Keratinocyte (primary cell): ENCODE measurements around the gene ADAMTS2. TPM values are rescaled to one million over a fixed set of nuclear protein-coding genes. Genes with fewer than 3 reads are reported as not detected.

Experiments used
- DNase-seq: peaks from one replicate; pipeline ENCODE4 v3.0.0-alpha.2; 2011; ENCODE audit warnings: low read depth, missing footprints, low spot score
- FAIRE-seq: peaks from 2 replicates; lab custom pipeline; 2011; peaks lifted over from hg19 to GRCh38; lab: Jason Lieb, UNC
- H2AFZ ChIP-seq: 2 replicates; pipeline ENCODE4 v1.6.0; 2012; ENCODE audit warnings: low read length, control low read depth, inconsistent platforms; ENCODE audit not compliant: control insufficient read depth
- H3K27ac ChIP-seq: 2 replicates; pipeline ENCODE4 v1.5.1; 2011; ENCODE audit warnings: low read length; ENCODE audit not compliant: control insufficient read depth, insufficient read depth
- H3K27me3 ChIP-seq: 3 replicates; pipeline ENCODE4 v1.6.0; 2011; ENCODE audit warnings: low read length; ENCODE audit not compliant: control insufficient read depth, insufficient read depth; ENCODE audit errors: extremely low read depth
- H3K36me3 ChIP-seq, 2 experiments: 2 replicates in 1 of 2; 3 replicates in 1 of 2; pipeline ENCODE4 v1.5.1; 2011; ENCODE audit warnings: low read length in 2 of 2, mild to moderate bottlenecking in 1 of 2; ENCODE audit not compliant: control insufficient read depth in 2 of 2, insufficient read depth in 2 of 2; ENCODE audit errors: extremely low read depth in 1 of 2
- H3K4me1 ChIP-seq: 3 replicates; pipeline ENCODE4 v1.5.1; 2011; ENCODE audit warnings: low read length; ENCODE audit not compliant: control insufficient read depth, insufficient read depth; ENCODE audit errors: extremely low read depth
- H3K4me2 ChIP-seq: 3 replicates; pipeline ENCODE4 v1.6.0; 2011; ENCODE audit warnings: low read depth, low read length; ENCODE audit not compliant: control insufficient read depth, insufficient read depth; ENCODE audit errors: extremely low read depth
- H3K4me3 ChIP-seq, 3 experiments: fragments of 200-600 bp in 1 of 3; sonication (generic) in 1 of 3; 2 replicates in 2 of 3; 3 replicates in 1 of 3; pipeline ENCODE4 v1.5.1; 2011 to 2016; ENCODE audit warnings: low read length in 3 of 3, mild to moderate bottlenecking in 3 of 3, control low read depth in 2 of 3, inconsistent platforms in 1 of 3, low read depth in 1 of 3, mixed read lengths in 1 of 3, mixed run types in 1 of 3, moderate library complexity in 1 of 3; ENCODE audit not compliant: control insufficient read depth in 2 of 3, insufficient read depth in 2 of 3; ENCODE audit errors: extremely low read depth in 1 of 3
- H3K79me2 ChIP-seq: 2 replicates; pipeline ENCODE4 v1.6.0; 2012; ENCODE audit warnings: low read length; ENCODE audit not compliant: control insufficient read depth, insufficient read depth
- H3K9ac ChIP-seq: 3 replicates; pipeline ENCODE4 v1.6.0; 2011; ENCODE audit warnings: low read length; ENCODE audit not compliant: control insufficient read depth, insufficient read depth; ENCODE audit errors: extremely low read depth
- H3K9me1 ChIP-seq: 3 replicates; pipeline ENCODE4 v1.6.0; 2011; ENCODE audit warnings: low read length; ENCODE audit not compliant: control insufficient read depth, insufficient read depth; ENCODE audit errors: extremely low read depth
- H3K9me3 ChIP-seq: 2 replicates; pipeline ENCODE4 v1.5.1; 2012; ENCODE audit warnings: low read depth, low read length; ENCODE audit not compliant: control insufficient read depth
- H4K20me1 ChIP-seq: 3 replicates; pipeline ENCODE4 v1.6.0; 2011; ENCODE audit warnings: low read length; ENCODE audit not compliant: control insufficient read depth, insufficient read depth; ENCODE audit errors: extremely low read depth
- CTCF ChIP-seq, 3 experiments: IDR thresholded peaks in 1 of 3; conservative IDR thresholded peaks in 1 of 3; optimal IDR thresholded peaks in 1 of 3; 2 replicates in 2 of 3; 3 replicates in 1 of 3; pipeline versions ENCODE3 to v1.5.1; 2011; ENCODE audit warnings: low read length in 3 of 3, mild to moderate bottlenecking in 3 of 3, moderate library complexity in 2 of 3, control low read depth in 1 of 3, inconsistent platforms in 1 of 3; ENCODE audit not compliant: insufficient read depth in 2 of 3; ENCODE audit errors: extremely low read depth in 1 of 3
- EZH2 ChIP-seq: IDR thresholded peaks from one replicate; pipeline ENCODE4 v1.6.1; 2012; ENCODE audit warnings: inconsistent platforms, mild to moderate bottlenecking, low read length, moderate library complexity
- dilution Hi-C: fragments of 300-500 bp; cut with MboI; formaldehyde crosslinking; loops from one replicate; pipeline ENCODE4 v1.7.0; 2020; ENCODE audit warnings: low sequenced_read_pairs; ENCODE audit not compliant: extremely low pct_ligation_motif_present
- polyA plus RNA-seq, 5 experiments: library from polyadenylated mRNA; depleted of rRNA in 3 of 5; stranded (reverse) in 3 of 5; stranded (forward) in 1 of 5; unstranded in 1 of 5; fragments of >200 nt; gene quantifications; 1 replicate in 1 of 5; 2 replicates in 3 of 5; 3 replicates in 1 of 5; pipeline versions ENCODE4 v1.2.1 to v1.2.3, GENCODE V29; 2011 to 2012; ENCODE audit warnings: missing spikeins in 2 of 5, low read depth in 1 of 5, low replicate concordance in 1 of 5

The ADAMTS2 gene
- polyA plus RNA-seq, 1 donor (not counting 4 experiments of a cell fraction or from before 2014, with no cell fraction given) = not detected

- Histone ChIP-seq H3K9me3 (peaks cover 9% of the 10 kb centered on the region), H2AFZ (no peak overlapping the region), H3K27me3 (no peaks in the 10 kb centered on the region), H3K79me2 (no peaks in the 10 kb centered on the region), H4K20me1 (no peaks in the 10 kb centered on the region), H3K9me1 (no peaks in the 10 kb centered on the region), H3K4me1 (no peaks in the 10 kb centered on the region), H3K27ac (no peak overlapping the region), H3K4me2 (no peak overlapping the region), H3K36me3 (no peaks in the 10 kb centered on the region), H3K9ac (no peak overlapping the region), H3K4me3 (no peak overlapping the region)
- DNase-seq (no peak), FAIRE-seq (no peak)
- dilution Hi-C loops = no loop called here
- TF ChIP-seq EZH2 = no peak
These were observed 230.5 kb downstream of the ADAMTS2 start for GRCh38 chr5:179114756-179115155.

- dilution Hi-C loops = no loop called here
- TF ChIP-seq EZH2 (no peak), CTCF (optimal IDR thresholded peaks at IDR 0.05 in 1 of 3, IDR thresholded peaks at IDR 0.05 in 1 of 3, conservative IDR thresholded peaks at IDR 0.05 in 1 of 3; ENCODE audit: extremely low read depth in 1 of 3, insufficient read depth in 2 of 3, low read length in 3 of 3) (no peak)
- no peak overlapping the region for H3K4me3 ChIP-seq
- H3K9me3 ChIP-seq = peaks cover 9% of the 10 kb centered on the region
- H3K27ac ChIP-seq = no peak overlapping the region
- H3K4me2 ChIP-seq = no peak overlapping the region
- no peaks in the 10 kb centered on the region for H3K4me1 ChIP-seq
- no peaks in the 10 kb centered on the region for H4K20me1 ChIP-seq
- no peaks in the 10 kb centered on the region for H3K27me3 ChIP-seq
- DNase-seq (no peak), FAIRE-seq (no peak)
- H3K79me2 ChIP-seq = no peaks in the 10 kb centered on the region
- H3K36me3 ChIP-seq = no peaks in the 10 kb centered on the region
- H3K9ac ChIP-seq = no peak overlapping the region
- H2AFZ ChIP-seq = no peak overlapping the region
- H3K9me1 ChIP-seq = no peaks in the 10 kb centered on the region
These were observed 231.2 kb downstream of the ADAMTS2 start for GRCh38 chr5:179113945-179114641.

- Histone ChIP-seq H3K9ac (no peak overlapping the region), H4K20me1 (no peaks in the 10 kb centered on the region), H3K4me1 (no peaks in the 10 kb centered on the region), H3K9me1 (no peaks in the 10 kb centered on the region), H3K79me2 (no peaks in the 10 kb centered on the region), H3K27ac (no peak overlapping the region), H2AFZ (no peak overlapping the region), H3K4me2 (no peak overlapping the region), H3K4me3 (no peak overlapping the region), H3K27me3 (no peaks in the 10 kb centered on the region), H3K36me3 (no peaks in the 10 kb centered on the region), H3K9me3 (peaks cover 9% of the 10 kb centered on the region)
- FAIRE-seq (no peak), DNase-seq (no peak)
- TF ChIP-seq CTCF (optimal IDR thresholded peaks at IDR 0.05 in 1 of 3, IDR thresholded peaks at IDR 0.05 in 1 of 3, conservative IDR thresholded peaks at IDR 0.05 in 1 of 3; ENCODE audit: extremely low read depth in 1 of 3, insufficient read depth in 2 of 3, low read length in 3 of 3) = no peak
- TF ChIP-seq EZH2 = no peak
- dilution Hi-C loops = no loop called here
These were observed 232.1 kb downstream of the ADAMTS2 start for GRCh38 chr5:179113143-179113530.
